Vagina (tissue), 2 donors: ENCODE results near the gene HOXB4.

Experiments used
- POLR2A ChIP-seq, 2 donors: fragments of 450-650 bp; IDR thresholded peaks; one replicate each; pipeline ENCODE4 v1.6.1; 2017; ENCODE audit warnings: antibody characterized with exemption in 2 of 2, mild to moderate bottlenecking in 2 of 2, moderate library complexity in 2 of 2
- POLR2AphosphoS5 ChIP-seq, 2 donors: sonication (generic); formaldehyde crosslinking; IDR thresholded peaks; one replicate each; pipeline ENCODE4 v1.9.0; 2017; ENCODE audit warnings: antibody characterized with exemption in 2 of 2, mild to moderate bottlenecking in 2 of 2, low read depth in 1 of 2; ENCODE audit not compliant: insufficient read depth in 1 of 2
- TF ChIP-seq, protein P1 (sequence below), 3 experiments: fragments of 450-650 bp in 2 of 3; fragments of 200-600 bp in 1 of 3; sonication (generic) in 1 of 3; IDR thresholded peaks; one replicate each; pipeline ENCODE4 v1.5.1; 2017 to 2019; ENCODE audit warnings: antibody characterized with exemption in 3 of 3, mild to moderate bottlenecking in 2 of 3, moderate library complexity in 2 of 3

DNA sequence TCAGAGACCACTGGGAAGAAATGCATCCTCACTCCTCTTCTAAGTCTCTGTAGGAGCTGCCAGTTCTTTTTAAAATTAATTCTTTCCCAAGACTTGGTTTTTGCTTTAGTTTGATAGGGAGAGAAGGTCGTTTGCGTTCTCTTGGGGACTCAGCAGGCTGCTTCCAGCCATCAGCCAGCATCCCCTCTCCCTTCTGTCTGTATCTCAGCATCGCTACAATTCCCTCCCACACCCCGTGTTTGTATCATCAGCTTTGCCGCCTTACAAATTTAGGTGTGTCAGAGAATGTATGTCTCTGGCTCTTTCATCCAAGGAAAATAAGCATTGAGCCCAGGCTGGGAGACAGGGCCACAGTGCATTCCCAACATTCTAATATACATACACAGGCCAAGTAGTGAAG lies 21.2 kb upstream of the HOXB4 start:
- TF ChIP-seq, protein P1, sequence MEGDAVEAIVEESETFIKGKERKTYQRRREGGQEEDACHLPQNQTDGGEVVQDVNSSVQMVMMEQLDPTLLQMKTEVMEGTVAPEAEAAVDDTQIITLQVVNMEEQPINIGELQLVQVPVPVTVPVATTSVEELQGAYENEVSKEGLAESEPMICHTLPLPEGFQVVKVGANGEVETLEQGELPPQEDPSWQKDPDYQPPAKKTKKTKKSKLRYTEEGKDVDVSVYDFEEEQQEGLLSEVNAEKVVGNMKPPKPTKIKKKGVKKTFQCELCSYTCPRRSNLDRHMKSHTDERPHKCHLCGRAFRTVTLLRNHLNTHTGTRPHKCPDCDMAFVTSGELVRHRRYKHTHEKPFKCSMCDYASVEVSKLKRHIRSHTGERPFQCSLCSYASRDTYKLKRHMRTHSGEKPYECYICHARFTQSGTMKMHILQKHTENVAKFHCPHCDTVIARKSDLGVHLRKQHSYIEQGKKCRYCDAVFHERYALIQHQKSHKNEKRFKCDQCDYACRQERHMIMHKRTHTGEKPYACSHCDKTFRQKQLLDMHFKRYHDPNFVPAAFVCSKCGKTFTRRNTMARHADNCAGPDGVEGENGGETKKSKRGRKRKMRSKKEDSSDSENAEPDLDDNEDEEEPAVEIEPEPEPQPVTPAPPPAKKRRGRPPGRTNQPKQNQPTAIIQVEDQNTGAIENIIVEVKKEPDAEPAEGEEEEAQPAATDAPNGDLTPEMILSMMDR (IDR thresholded peaks at IDR 0.05): no peak
- TF ChIP-seq POLR2AphosphoS5 (IDR thresholded peaks at IDR 0.05; ENCODE audit: insufficient read depth in 1 of 2, low read depth in 1 of 2) (no peak), POLR2A (IDR thresholded peaks at IDR 0.05) (no peak)
